Lung (tissue), 12 donors: Measurements from ENCODE around the gene NTRK3. TPM values are rescaled to one million over a fixed set of nuclear protein-coding genes. Genes with fewer than 3 reads are reported as not detected.

Experiments
- ATAC-seq: fragments of 200-7000 bp; cut with Tn5 transposase; one replicate; pipeline ENCODE4 v1.9.1; 2020; ENCODE audit warnings: moderate number of reproducible peaks; ENCODE audit not compliant: insufficient read depth, low FRiP score
- DNase-seq, 3 donors: peaks; one replicate each; pipeline ENCODE4 v3.0.0-alpha.2; 2013 to 2017
- H3K27ac ChIP-seq, 2 donors: one replicate each; pipeline ENCODE4 v1.5.1; 2013; ENCODE audit warnings: mild to moderate bottlenecking in 2 of 2, moderate library complexity in 2 of 2, control low read depth in 1 of 2, inconsistent platforms in 1 of 2, low read depth in 1 of 2, low read length in 1 of 2
- H3K27me3 ChIP-seq, 3 donors: one replicate each; pipeline ENCODE4 v1.5.1; 2013; ENCODE audit warnings: low read length in 2 of 3; ENCODE audit not compliant: control insufficient read depth in 3 of 3, insufficient read depth in 3 of 3
- H3K36me3 ChIP-seq, 4 donors: one replicate each; pipeline ENCODE4 v1.5.1; 2013; ENCODE audit warnings: low read length in 4 of 4, mild to moderate bottlenecking in 1 of 4, moderate library complexity in 1 of 4; ENCODE audit not compliant: control insufficient read depth in 4 of 4, insufficient read depth in 4 of 4
- H3K4me1 ChIP-seq, 5 donors: one replicate each; pipeline ENCODE4 v1.5.1; 2013; ENCODE audit warnings: low read length in 5 of 5, mild to moderate bottlenecking in 2 of 5, moderate library complexity in 1 of 5; ENCODE audit not compliant: control insufficient read depth in 5 of 5, insufficient read depth in 5 of 5
- H3K4me3 ChIP-seq: one replicate; pipeline ENCODE4 v1.5.1; 2013; ENCODE audit warnings: mild to moderate bottlenecking, control low read depth, moderate library complexity
- H3K9ac ChIP-seq, 2 donors: one replicate each; pipeline ENCODE4 v1.5.1; 2013; ENCODE audit warnings: low read length in 2 of 2, control low read depth in 1 of 2; ENCODE audit not compliant: insufficient read depth in 1 of 2
- H3K9me3 ChIP-seq, 4 donors: one replicate each; pipeline ENCODE4 v1.5.1; 2013; ENCODE audit warnings: low read length in 3 of 4, mild to moderate bottlenecking in 1 of 4, moderate library complexity in 1 of 4; ENCODE audit not compliant: control insufficient read depth in 4 of 4, insufficient read depth in 3 of 4
- WGBS, 2 donors: extraction: QIAGEN DNeasy Blood & Tissue Kit; methylation state at CpG; one replicate each; pipeline ENCODE4 v1.1.7; 2013; 5-methylcytosine and 5-hydroxymethylcytosine counted together
- polyA plus RNA-seq, 2 donors: library from polyadenylated mRNA; stranded (reverse); fragments of 200-250 nt; gene quantifications; one replicate each; pipeline ENCODE4 v1.2.1, GENCODE V29; 2013
- total RNA-seq, 2 donors: library from RNA; depleted of rRNA in 1 of 2; stranded (reverse); fragments of >200 nt in 1 of 2; gene quantifications; one replicate each; pipeline ENCODE4 v1.2.1, GENCODE V29; 2014 to 2021
- TF ChIP-seq, protein P1 (sequence below): IDR thresholded peaks from 2 replicates; pipeline ENCODE4 v1.5.1; 2012; ENCODE audit warnings: mild to moderate bottlenecking; ENCODE audit errors: control extremely low read depth, extremely low read depth
- donor health status: control.
- donor health status: control.
- donor health status: Bipolar disorder and iron deficiency.
- donor health status: healthy.
- donor health status: DM: yes; HTN: yes; CAD: no.

Gene NTRK3
- total and polyA plus RNA-seq, 4 donors, result 0.44 to 11.0 (median 4.2) TPM

DNA sequence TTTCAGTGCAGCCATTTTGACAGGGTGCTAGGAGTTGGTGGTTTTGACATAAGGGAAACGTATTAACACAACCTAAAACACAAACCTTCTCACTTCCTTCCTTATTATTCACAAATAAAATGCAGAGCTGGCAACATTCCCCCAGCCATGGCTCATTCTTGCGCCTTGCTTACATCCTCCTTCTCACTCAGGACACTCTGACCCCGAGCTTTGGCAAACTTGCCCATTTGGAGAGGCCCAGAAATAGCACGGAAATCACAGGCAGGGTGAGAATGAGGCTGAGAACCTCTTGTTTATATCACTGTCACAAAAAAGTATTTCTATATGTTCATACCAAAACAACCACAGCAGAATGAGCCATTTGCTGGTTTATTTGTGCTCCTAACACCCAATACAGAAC lies 244.3 kb downstream of the NTRK3 start:
- TF ChIP-seq, protein P1, sequence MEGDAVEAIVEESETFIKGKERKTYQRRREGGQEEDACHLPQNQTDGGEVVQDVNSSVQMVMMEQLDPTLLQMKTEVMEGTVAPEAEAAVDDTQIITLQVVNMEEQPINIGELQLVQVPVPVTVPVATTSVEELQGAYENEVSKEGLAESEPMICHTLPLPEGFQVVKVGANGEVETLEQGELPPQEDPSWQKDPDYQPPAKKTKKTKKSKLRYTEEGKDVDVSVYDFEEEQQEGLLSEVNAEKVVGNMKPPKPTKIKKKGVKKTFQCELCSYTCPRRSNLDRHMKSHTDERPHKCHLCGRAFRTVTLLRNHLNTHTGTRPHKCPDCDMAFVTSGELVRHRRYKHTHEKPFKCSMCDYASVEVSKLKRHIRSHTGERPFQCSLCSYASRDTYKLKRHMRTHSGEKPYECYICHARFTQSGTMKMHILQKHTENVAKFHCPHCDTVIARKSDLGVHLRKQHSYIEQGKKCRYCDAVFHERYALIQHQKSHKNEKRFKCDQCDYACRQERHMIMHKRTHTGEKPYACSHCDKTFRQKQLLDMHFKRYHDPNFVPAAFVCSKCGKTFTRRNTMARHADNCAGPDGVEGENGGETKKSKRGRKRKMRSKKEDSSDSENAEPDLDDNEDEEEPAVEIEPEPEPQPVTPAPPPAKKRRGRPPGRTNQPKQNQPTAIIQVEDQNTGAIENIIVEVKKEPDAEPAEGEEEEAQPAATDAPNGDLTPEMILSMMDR, result no peak
- no peak overlapping the region for H3K27ac ChIP-seq
- 16 to 31% methylated on average over 4 of the region's 4 CpGs for WGBS, 2 donors
- H3K27me3 ChIP-seq, result peaks cover 0 to under 1% (median 0%) of the 10 kb centered on the region in 3 donors
- ATAC-seq (no peak), DNase-seq (peak; percentile 28 to 77 (median 66))
- H3K9ac ChIP-seq, result no peak overlapping the region
- H3K9me3 ChIP-seq, result no peaks in the 10 kb centered on the region
- peaks cover 0 to 25% (median 0%) of the 10 kb centered on the region in 5 donors for H3K4me1 ChIP-seq
- no peaks in the 10 kb centered on the region for H3K36me3 ChIP-seq
- H3K4me3 ChIP-seq, result no peak overlapping the region

DNA sequence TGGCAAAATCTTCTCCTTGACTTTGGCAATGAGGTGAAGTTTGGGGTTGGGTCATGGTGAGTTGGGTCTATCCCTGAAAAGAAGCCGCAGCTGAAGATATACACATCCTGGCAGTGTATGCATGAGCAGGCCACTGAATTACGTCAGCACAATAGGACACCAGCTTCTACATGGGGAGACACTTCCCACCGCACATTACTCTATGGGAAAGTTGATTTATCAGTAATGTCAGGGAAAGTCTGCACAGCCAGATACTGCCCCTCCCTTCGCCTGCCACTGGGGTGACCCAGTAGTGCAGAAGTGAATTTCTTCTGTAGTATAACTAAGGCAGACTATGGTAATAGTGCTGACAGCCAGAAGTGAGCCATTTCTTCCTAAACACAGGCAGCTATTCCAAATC lies 245.0 kb downstream of the NTRK3 start:
- DNase-seq (no peak), ATAC-seq (no peak)
- Histone ChIP-seq H3K9me3 (no peaks in the 10 kb centered on the region), H3K9ac (no peak overlapping the region), H3K36me3 (no peaks in the 10 kb centered on the region), H3K4me1 (peaks cover 0 to 25% (median under 1%) of the 10 kb centered on the region in 5 donors), H3K4me3 (no peak overlapping the region), H3K27me3 (no peaks in the 10 kb centered on the region), H3K27ac (no peak overlapping the region)
- TF ChIP-seq, protein P1, result no peak
- 80 to 87% methylated on average over 4 of the region's 4 CpGs for WGBS, 2 donors

DNA sequence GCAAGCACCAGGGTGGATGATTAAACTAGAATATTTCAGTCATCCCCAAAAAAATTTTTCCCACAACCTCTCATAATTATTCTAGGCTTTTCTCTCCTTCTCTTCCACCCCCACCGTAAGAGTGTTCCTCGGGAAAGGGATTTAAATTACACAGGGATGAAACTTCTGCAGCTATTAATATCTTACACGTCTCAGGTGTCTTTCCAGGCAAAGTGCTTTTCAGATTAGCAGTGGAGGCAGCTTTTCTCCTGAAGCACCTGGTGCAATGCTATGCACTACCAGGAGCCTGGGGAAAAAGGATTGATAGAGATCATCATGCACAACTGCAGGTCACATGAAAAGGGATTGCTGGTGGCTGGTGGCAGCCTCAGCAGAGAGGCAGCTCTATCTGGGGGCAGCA lies 250.4 kb downstream of the NTRK3 start:
- H3K4me1 ChIP-seq, result peaks cover 0 to 3% (median 0%) of the 10 kb centered on the region in 5 donors
- H3K27me3 ChIP-seq, result no peaks in the 10 kb centered on the region
- H3K9me3 ChIP-seq, result no peaks in the 10 kb centered on the region
- H3K27ac ChIP-seq, result no peak overlapping the region
- no peak overlapping the region for H3K4me3 ChIP-seq
- ATAC-seq (no peak), DNase-seq (no peak)
- WGBS, 2 donors, result 76 to 80% methylated on average over 3 of the region's 3 CpGs
- TF ChIP-seq, protein P1, result no peak
- no peaks in the 10 kb centered on the region for H3K36me3 ChIP-seq
- H3K9ac ChIP-seq, result no peak overlapping the region

DNA sequence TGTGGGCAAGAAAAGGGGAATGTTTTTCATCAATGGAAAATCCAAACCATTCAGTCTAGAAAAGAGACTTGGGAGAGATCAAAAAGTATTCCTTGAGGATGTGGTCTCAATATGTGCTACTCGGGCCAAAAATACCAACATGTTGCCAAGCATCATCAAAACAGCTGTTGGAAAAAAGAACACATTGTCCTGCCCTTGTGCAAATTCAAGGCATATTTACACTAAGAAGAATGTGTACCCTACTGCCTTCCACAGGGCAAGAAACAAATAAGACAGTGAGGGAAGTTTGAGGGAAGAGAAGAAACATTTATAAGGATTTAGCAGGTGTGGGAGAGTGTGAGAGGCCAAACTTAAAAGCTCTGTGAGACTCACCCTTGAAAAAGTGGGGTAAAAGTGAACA lies 252.1 kb downstream of the NTRK3 start:
- DNase-seq (no peak), ATAC-seq (no peak)
- 56 to 79% methylated on average over 1 of the region's 1 CpG for WGBS, 2 donors
- peaks cover 0 to 3% (median 0%) of the 10 kb centered on the region in 5 donors for H3K4me1 ChIP-seq
- no peak overlapping the region for H3K27ac ChIP-seq
- no peak overlapping the region for H3K9ac ChIP-seq
- H3K36me3 ChIP-seq, result no peaks in the 10 kb centered on the region
- H3K4me3 ChIP-seq, result no peak overlapping the region
- TF ChIP-seq, protein P1, result no peak
- no peaks in the 10 kb centered on the region for H3K9me3 ChIP-seq
- no peaks in the 10 kb centered on the region for H3K27me3 ChIP-seq
